Neuronal stem cell (in vitro differentiated cells): ENCODE measurements around the gene MFSD6.

Source experiments
- DNase-seq: peaks from one replicate; pipeline ENCODE4 v3.0.0-alpha.2; 2013; ENCODE audit warnings: low spot score
- H2AFZ ChIP-seq: one replicate; pipeline ENCODE4 v1.6.1; 2013; ENCODE audit warnings: mild to moderate bottlenecking, low read length, inconsistent platforms
- H2AK5ac ChIP-seq: 2 replicates; pipeline ENCODE4 v1.6.1; 2013; ENCODE audit warnings: low read depth, mild to moderate bottlenecking, inconsistent platforms, low read length, moderate library complexity, mixed read lengths
- H2BK120ac ChIP-seq: 2 replicates; pipeline ENCODE4 v1.6.1; 2013; ENCODE audit warnings: low read depth, mild to moderate bottlenecking, inconsistent platforms, low read length, moderate library complexity, mixed read lengths
- H2BK12ac ChIP-seq: one replicate; pipeline ENCODE4 v1.6.1; 2013; ENCODE audit warnings: low read length, inconsistent platforms
- H2BK15ac ChIP-seq: 2 replicates; pipeline ENCODE4 v1.6.1; 2013; ENCODE audit warnings: mild to moderate bottlenecking, low read length, inconsistent platforms, mixed read lengths
- H2BK5ac ChIP-seq: one replicate; pipeline ENCODE4 v1.6.1; 2013; ENCODE audit warnings: inconsistent platforms, mild to moderate bottlenecking, low read length, moderate library complexity
- H3K14ac ChIP-seq: one replicate; pipeline ENCODE4 v1.6.1; 2013; ENCODE audit warnings: low read length, inconsistent platforms
- H3K18ac ChIP-seq: 2 replicates; pipeline ENCODE4 v1.6.1; 2013; ENCODE audit warnings: low read length, inconsistent platforms
- H3K23ac ChIP-seq: 2 replicates; pipeline ENCODE4 v1.6.1; 2013; ENCODE audit warnings: low read depth, mild to moderate bottlenecking, mixed read lengths, low read length, inconsistent platforms; ENCODE audit not compliant: poor library complexity
- H3K27ac ChIP-seq: replicated peaks from 3 replicates; pipeline ENCODE4 v1.5.1; 2013; ENCODE audit warnings: low read length, inconsistent platforms
- H3K27me3 ChIP-seq, 3 experiments: 2 replicates each; pipeline ENCODE4 v1.6.1; 2013; ENCODE audit warnings: low read length in 3 of 3, mild to moderate bottlenecking in 2 of 3, inconsistent platforms in 1 of 3, low read depth in 1 of 3, mixed read lengths in 1 of 3, moderate library complexity in 1 of 3; ENCODE audit not compliant: control insufficient read depth in 3 of 3, insufficient read depth in 3 of 3
- H3K36me3 ChIP-seq, 2 donors: replicated peaks in 1 of 2; 2 replicates each; pipeline ENCODE4 v1.6.1; 2013; ENCODE audit warnings: low read length in 2 of 2; ENCODE audit not compliant: control insufficient read depth in 2 of 2, insufficient read depth in 2 of 2
- H3K4ac ChIP-seq: 2 replicates; pipeline ENCODE4 v1.6.1; 2013; ENCODE audit warnings: inconsistent platforms, mild to moderate bottlenecking, low read length, moderate library complexity
- H3K4me1 ChIP-seq, 2 donors: 1 replicate in 1 of 2; 2 replicates in 1 of 2; pipeline ENCODE4 v1.6.1; 2013; ENCODE audit warnings: low read length in 2 of 2, low read depth in 1 of 2; ENCODE audit not compliant: control insufficient read depth in 2 of 2, insufficient read depth in 1 of 2
- H3K4me2 ChIP-seq: one replicate; pipeline ENCODE4 v1.6.1; 2013; ENCODE audit warnings: mild to moderate bottlenecking, low read length, inconsistent platforms; ENCODE audit not compliant: insufficient read depth, poor library complexity, severe bottlenecking
- H3K4me3 ChIP-seq, 2 donors: 2 replicates each; pipeline ENCODE4 v1.5.1; 2013; ENCODE audit warnings: low read length in 2 of 2, mild to moderate bottlenecking in 2 of 2, inconsistent platforms in 1 of 2, moderate library complexity in 1 of 2
- H3K79me1 ChIP-seq: one replicate; pipeline ENCODE4 v1.6.1; 2013; ENCODE audit warnings: low read depth, mild to moderate bottlenecking, inconsistent platforms, low read length, moderate library complexity
- H3K9ac ChIP-seq: one replicate; pipeline ENCODE4 v1.6.1; 2013; ENCODE audit warnings: mild to moderate bottlenecking, low read depth, low read length, inconsistent platforms; ENCODE audit not compliant: poor library complexity
- H3K9me3 ChIP-seq, 2 donors: replicated peaks in 1 of 2; 2 replicates each; pipeline versions ENCODE3 to v1.6.1; 2013; ENCODE audit warnings: low read length in 2 of 2, mild to moderate bottlenecking in 2 of 2, inconsistent platforms in 1 of 2, low read depth in 1 of 2, mixed read lengths in 1 of 2, moderate library complexity in 1 of 2; ENCODE audit not compliant: control insufficient read depth in 2 of 2, insufficient read depth in 1 of 2
- H4K8ac ChIP-seq: one replicate; pipeline ENCODE4 v1.6.1; 2013; ENCODE audit warnings: low read depth, mild to moderate bottlenecking, inconsistent platforms, low read length, moderate library complexity
- H4K91ac ChIP-seq: one replicate; pipeline ENCODE4 v1.6.1; 2013; ENCODE audit warnings: low read length, low read depth, mild to moderate bottlenecking, inconsistent platforms; ENCODE audit not compliant: poor library complexity
- WGBS, 2 donors: extraction: QIAGEN DNeasy Blood & Tissue Kit; methylation state at CpG; one replicate each; pipeline ENCODE4 v1.1.7; 2013; ENCODE audit warnings: missing lambda C conversion rate in 2 of 2, mixed read lengths in 1 of 2; ENCODE audit not compliant: insufficient read length in 2 of 2, insufficient replicate concordance in 1 of 2; ENCODE audit errors: extremely low coverage in 2 of 2; 5-methylcytosine and 5-hydroxymethylcytosine counted together

Gene MFSD6

GRCh38 chr2:190436557-190436956, 28.4 kb downstream of the MFSD6 start:
- no peak overlapping the region for H3K18ac ChIP-seq
- H2AFZ ChIP-seq, result no peak overlapping the region
- no peak overlapping the region for H3K27ac ChIP-seq
- no peak overlapping the region for H3K14ac ChIP-seq
- no peak for DNase-seq
- no peaks in the 10 kb centered on the region for H3K9me3 ChIP-seq
- no CpG with 5 or more reads among the region's 5 CpGs for WGBS, 2 donors
- H3K79me1 ChIP-seq, result no peaks in the 10 kb centered on the region
- peaks cover 0 to 2% (median 0%) of the 10 kb centered on the region in 3 experiments for H3K27me3 ChIP-seq
- no peak overlapping the region for H3K4me3 ChIP-seq
- no peak overlapping the region for H2BK5ac ChIP-seq
- H2BK15ac ChIP-seq, result no peak overlapping the region
- H3K4me2 ChIP-seq, result no peak overlapping the region
- no peak overlapping the region for H2BK12ac ChIP-seq
- no peak overlapping the region for H4K91ac ChIP-seq
- no peak overlapping the region for H2BK120ac ChIP-seq
- H3K4me1 ChIP-seq, result no peaks in the 10 kb centered on the region
- no peaks in the 10 kb centered on the region for H3K36me3 ChIP-seq
- H3K4ac ChIP-seq, result no peak overlapping the region
- H3K23ac ChIP-seq, result no peak overlapping the region
- no peak overlapping the region for H2AK5ac ChIP-seq
- no peak overlapping the region for H3K9ac ChIP-seq
- no peak overlapping the region for H4K8ac ChIP-seq

DNA sequence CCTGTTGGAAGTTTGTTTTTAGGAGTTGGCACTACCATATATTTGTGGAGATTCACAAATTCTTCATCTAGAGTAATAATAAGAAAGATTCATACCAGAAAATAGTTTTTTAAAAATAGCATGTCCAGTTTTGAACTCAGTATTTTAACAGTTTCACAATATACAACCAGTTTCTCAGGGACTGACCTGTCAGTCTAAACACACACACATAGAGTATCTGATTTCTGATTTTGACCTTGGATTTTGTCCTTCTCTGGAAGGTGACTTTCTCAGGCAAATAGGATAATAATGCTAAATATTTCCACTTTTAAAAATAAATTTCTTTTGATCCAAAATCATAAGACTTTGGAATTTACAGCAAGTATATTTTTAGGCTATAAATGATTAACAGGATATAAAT, 32.0 kb downstream of the MFSD6 start:
- Histone ChIP-seq H2BK15ac (no peak overlapping the region), H3K4me1 (no peaks in the 10 kb centered on the region), H4K8ac (no peak overlapping the region), H3K18ac (no peak overlapping the region), H3K36me3 (no peaks in the 10 kb centered on the region), H3K14ac (no peak overlapping the region), H2BK120ac (no peak overlapping the region), H2AK5ac (no peak overlapping the region), H4K91ac (no peak overlapping the region), H2BK12ac (no peak overlapping the region), H2AFZ (no peak overlapping the region), H3K27ac (no peak overlapping the region), H3K4me2 (no peak overlapping the region), H3K9ac (no peak overlapping the region), H3K23ac (no peak overlapping the region), H3K4ac (no peak overlapping the region), H3K9me3 (no peaks in the 10 kb centered on the region), H3K79me1 (no peaks in the 10 kb centered on the region), H3K27me3 (peaks cover 0 to 2% (median 0%) of the 10 kb centered on the region in 3 experiments), H2BK5ac (no peak overlapping the region), H3K4me3 (no peak overlapping the region)
- no peak for DNase-seq

GRCh38 chr2:190441564-190441963, 33.4 kb downstream of the MFSD6 start:
- Histone ChIP-seq H3K27me3 (peaks cover 0 to 2% (median 0%) of the 10 kb centered on the region in 3 experiments), H3K9me3 (no peaks in the 10 kb centered on the region), H2BK120ac (no peak overlapping the region), H3K36me3 (no peaks in the 10 kb centered on the region), H4K91ac (no peak overlapping the region), H3K23ac (no peak overlapping the region), H2AFZ (no peak overlapping the region), H3K4ac (no peak overlapping the region), H2BK15ac (no peak overlapping the region), H3K18ac (no peak overlapping the region), H2AK5ac (no peak overlapping the region), H2BK12ac (no peak overlapping the region), H2BK5ac (no peak overlapping the region), H4K8ac (no peak overlapping the region), H3K9ac (no peak overlapping the region), H3K4me1 (no peaks in the 10 kb centered on the region), H3K79me1 (no peaks in the 10 kb centered on the region), H3K14ac (no peak overlapping the region), H3K4me2 (no peak overlapping the region), H3K27ac (no peak overlapping the region), H3K4me3 (no peak overlapping the region)
- no CpG with 5 or more reads among the region's 4 CpGs for WGBS, 2 donors
- no peak for DNase-seq

DNA sequence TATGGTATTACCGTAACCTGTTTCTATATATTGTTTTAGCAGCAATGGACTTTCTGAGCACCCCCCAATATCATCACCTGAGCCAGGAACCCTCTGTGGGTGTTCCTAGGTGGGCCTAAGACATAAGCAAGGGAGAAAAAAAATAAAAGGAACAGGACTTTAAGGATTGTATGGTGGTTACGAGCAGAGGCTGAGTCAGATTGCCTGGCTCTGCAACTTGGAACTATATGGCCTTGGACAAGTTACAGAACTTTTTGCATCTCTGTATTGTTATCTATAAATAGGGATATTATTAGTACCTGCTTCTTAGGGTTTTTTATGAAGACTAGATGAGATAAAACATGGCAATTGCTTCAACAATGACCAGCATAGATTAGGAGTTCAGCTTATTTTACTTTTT, 34.9 kb downstream of the MFSD6 start:
- no peak overlapping the region for H3K18ac ChIP-seq
- H3K4ac ChIP-seq, result no peak overlapping the region
- no peak overlapping the region for H3K14ac ChIP-seq
- H3K27ac ChIP-seq, result no peak overlapping the region
- no peak overlapping the region for H3K4me2 ChIP-seq
- no peaks in the 10 kb centered on the region for H3K9me3 ChIP-seq
- no peak overlapping the region for H3K4me3 ChIP-seq
- H3K79me1 ChIP-seq, result no peaks in the 10 kb centered on the region
- no peaks in the 10 kb centered on the region for H3K4me1 ChIP-seq
- H4K8ac ChIP-seq, result no peak overlapping the region
- no peak overlapping the region for H3K9ac ChIP-seq
- H2BK5ac ChIP-seq, result no peak overlapping the region
- WGBS, 2 donors, result no CpG with 5 or more reads among the region's 2 CpGs
- H3K36me3 ChIP-seq, result no peaks in the 10 kb centered on the region
- no peak for DNase-seq
- peaks cover 0 to 2% (median 0%) of the 10 kb centered on the region in 3 experiments for H3K27me3 ChIP-seq
- no peak overlapping the region for H2BK12ac ChIP-seq
- no peak overlapping the region for H4K91ac ChIP-seq
- H2BK15ac ChIP-seq, result no peak overlapping the region
- H2AFZ ChIP-seq, result no peak overlapping the region
- H3K23ac ChIP-seq, result no peak overlapping the region
- H2BK120ac ChIP-seq, result no peak overlapping the region
- H2AK5ac ChIP-seq, result no peak overlapping the region
